ENCODE results near the gene ZBTB43.
A peak's percentile ranks its signal among the peaks of the same experiment; 100 is the strongest.

The ZBTB43 gene

GRCh38 chr9:126857261-126857960 is 52.6 kb downstream of the ZBTB43 start:
- H3K9ac ChIP-seq (ENCODE audit: low read length): no peak overlapping the region
- H3K27me3 ChIP-seq (ENCODE audit: control insufficient read depth, insufficient read depth, low read length): no peaks in the 10 kb centered on the region
- H3K36me3 ChIP-seq (ENCODE audit: control insufficient read depth, insufficient read depth, low read length): no peaks in the 10 kb centered on the region
- H3K4me3 ChIP-seq (ENCODE audit: low read length): no peak overlapping the region
- H3K27ac ChIP-seq (ENCODE audit: low read depth, low read length): no peak overlapping the region
- H3K4me1 ChIP-seq (ENCODE audit: control insufficient read depth, insufficient read depth, low read length): peaks cover 9% of the 10 kb centered on the region

DNA sequence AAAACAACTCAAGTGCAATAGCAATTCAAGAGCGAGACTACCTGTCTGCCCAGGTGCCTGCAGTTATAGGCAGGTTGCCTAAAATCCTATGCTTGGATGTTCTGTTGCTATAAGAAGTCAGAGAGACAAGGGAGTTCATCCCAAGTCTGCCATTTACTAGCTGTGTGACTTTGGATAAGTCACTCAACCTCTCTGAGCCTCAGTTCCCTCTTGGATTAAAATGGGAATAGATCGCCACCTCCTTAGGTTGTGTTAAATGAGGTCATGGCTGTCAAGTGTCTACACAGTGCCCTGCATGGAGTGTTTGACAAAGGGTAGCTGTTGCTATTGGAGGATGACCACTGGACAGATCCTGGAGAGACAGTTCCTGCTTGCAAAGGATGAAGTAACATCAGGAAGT is 54.3 kb downstream of the ZBTB43 start:
- Histone ChIP-seq H3K4me3 (ENCODE audit: low read length) (no peak overlapping the region), H3K9ac (ENCODE audit: low read length) (no peak overlapping the region), H3K4me1 (ENCODE audit: control insufficient read depth, insufficient read depth, low read length) (peaks cover 9% of the 10 kb centered on the region), H3K27me3 (ENCODE audit: control insufficient read depth, insufficient read depth, low read length) (no peaks in the 10 kb centered on the region), H3K36me3 (ENCODE audit: control insufficient read depth, insufficient read depth, low read length) (no peaks in the 10 kb centered on the region), H3K27ac (ENCODE audit: low read depth, low read length) (no peak overlapping the region)

GRCh38 chr9:126860077-126860756 is 55.4 kb downstream of the ZBTB43 start, which contains the start of gene ZBTB34:
Gene ZBTB34, plus strand, starts transcription at chr9:126860639. Its CDS starts 18,761 bp downstream, at chr9:126879400.
- H3K4me1 ChIP-seq (ENCODE audit: control insufficient read depth, insufficient read depth, low read length): peaks cover 9% of the 10 kb centered on the region
- H3K27ac ChIP-seq (ENCODE audit: low read depth, low read length): peak within 1 kb of the TSS; percentile 90
- H3K9ac ChIP-seq (ENCODE audit: low read length): peak within 1 kb of the TSS; percentile 36
- no peaks in the 10 kb centered on the region for H3K27me3 ChIP-seq (ENCODE audit: control insufficient read depth, insufficient read depth, low read length)
- peak within 1 kb of the TSS; percentile 87 for H3K4me3 ChIP-seq (ENCODE audit: low read length)
- H3K36me3 ChIP-seq (ENCODE audit: control insufficient read depth, insufficient read depth, low read length): no peaks in the 10 kb centered on the region

GRCh38 chr9:126860757-126861466 is 56.1 kb downstream of the ZBTB43 start:
- Histone ChIP-seq H3K4me3 (ENCODE audit: low read length) (peak overlapping the region; percentile 87), H3K4me1 (ENCODE audit: control insufficient read depth, insufficient read depth, low read length) (peaks cover 9% of the 10 kb centered on the region), H3K36me3 (ENCODE audit: control insufficient read depth, insufficient read depth, low read length) (no peaks in the 10 kb centered on the region), H3K9ac (ENCODE audit: low read length) (peak overlapping the region; percentile 20), H3K27ac (ENCODE audit: low read depth, low read length) (peak overlapping the region; percentile 35), H3K27me3 (ENCODE audit: control insufficient read depth, insufficient read depth, low read length) (no peaks in the 10 kb centered on the region)

GRCh38 chr9:126861707-126862103 is 56.9 kb downstream of the ZBTB43 start:
- H3K36me3 ChIP-seq (ENCODE audit: control insufficient read depth, insufficient read depth, low read length): no peaks in the 10 kb centered on the region
- peak overlapping the region; percentile 87 for H3K4me3 ChIP-seq (ENCODE audit: low read length)
- no peak overlapping the region for H3K27ac ChIP-seq (ENCODE audit: low read depth, low read length)
- H3K9ac ChIP-seq (ENCODE audit: low read length): no peak overlapping the region
- peaks cover 9% of the 10 kb centered on the region for H3K4me1 ChIP-seq (ENCODE audit: control insufficient read depth, insufficient read depth, low read length)
- no peaks in the 10 kb centered on the region for H3K27me3 ChIP-seq (ENCODE audit: control insufficient read depth, insufficient read depth, low read length)

GRCh38 chr9:126862104-126862761 is 57.4 kb downstream of the ZBTB43 start:
- no peak overlapping the region for H3K9ac ChIP-seq (ENCODE audit: low read length)
- no peaks in the 10 kb centered on the region for H3K27me3 ChIP-seq (ENCODE audit: control insufficient read depth, insufficient read depth, low read length)
- no peaks in the 10 kb centered on the region for H3K36me3 ChIP-seq (ENCODE audit: control insufficient read depth, insufficient read depth, low read length)
- H3K4me3 ChIP-seq (ENCODE audit: low read length): peak overlapping the region; percentile 87
- H3K4me1 ChIP-seq (ENCODE audit: control insufficient read depth, insufficient read depth, low read length): peaks cover 9% of the 10 kb centered on the region
- H3K27ac ChIP-seq (ENCODE audit: low read depth, low read length): no peak overlapping the region

DNA sequence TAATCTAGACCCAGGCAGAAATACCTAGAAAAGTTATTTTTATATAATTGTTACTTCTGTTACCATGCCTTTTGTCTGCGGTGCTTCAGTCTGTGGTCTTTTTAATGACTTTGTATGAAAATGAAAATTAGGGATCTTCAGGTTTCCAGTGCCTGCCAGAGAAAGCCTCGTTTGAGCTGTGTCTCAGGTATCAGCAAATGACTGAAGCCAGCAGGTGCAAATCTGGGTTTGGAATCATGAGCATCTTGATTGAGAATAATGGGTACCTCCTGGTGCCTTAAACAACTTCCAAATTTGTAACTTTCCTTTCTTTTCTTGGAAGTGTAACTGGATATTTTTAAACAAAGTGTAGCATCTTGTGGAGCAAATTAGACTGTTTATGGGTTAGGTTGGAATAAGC is 59.9 kb downstream of the ZBTB43 start:
- Histone ChIP-seq H3K27ac (ENCODE audit: low read depth, low read length) (no peak overlapping the region), H3K27me3 (ENCODE audit: control insufficient read depth, insufficient read depth, low read length) (no peaks in the 10 kb centered on the region), H3K36me3 (ENCODE audit: control insufficient read depth, insufficient read depth, low read length) (peaks cover 3% of the 10 kb centered on the region), H3K9ac (ENCODE audit: low read length) (no peak overlapping the region), H3K4me3 (ENCODE audit: low read length) (no peak overlapping the region), H3K4me1 (ENCODE audit: control insufficient read depth, insufficient read depth, low read length) (peaks cover 9% of the 10 kb centered on the region)

DNA sequence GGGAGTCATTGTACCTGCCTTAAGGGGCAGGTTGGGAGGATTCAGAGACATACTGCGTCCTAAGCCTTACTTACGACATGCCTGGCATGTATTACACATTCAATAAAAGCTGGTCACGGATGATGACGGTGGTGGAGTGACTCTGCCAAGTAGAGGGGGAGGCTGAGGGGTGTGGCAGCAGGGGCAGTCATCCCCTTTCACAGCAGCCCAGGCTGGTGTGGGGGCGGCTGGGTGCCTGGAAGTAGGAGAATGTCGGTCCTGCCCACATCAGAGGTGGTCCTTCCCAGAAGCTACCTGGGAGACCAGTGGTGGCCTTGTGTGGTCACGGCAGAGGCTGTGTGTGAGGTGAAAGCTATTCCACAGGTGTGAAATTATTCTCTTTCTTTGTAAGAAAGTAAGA is 64.5 kb downstream of the ZBTB43 start:
- H3K36me3 ChIP-seq (ENCODE audit: control insufficient read depth, insufficient read depth, low read length): peaks cover 3% of the 10 kb centered on the region
- H3K9ac ChIP-seq (ENCODE audit: low read length): no peak overlapping the region
- H3K27ac ChIP-seq (ENCODE audit: low read depth, low read length): no peak overlapping the region
- no peak overlapping the region for H3K4me3 ChIP-seq (ENCODE audit: low read length)
- no peaks in the 10 kb centered on the region for H3K4me1 ChIP-seq (ENCODE audit: control insufficient read depth, insufficient read depth, low read length)
- H3K27me3 ChIP-seq (ENCODE audit: control insufficient read depth, insufficient read depth, low read length): no peaks in the 10 kb centered on the region

DNA sequence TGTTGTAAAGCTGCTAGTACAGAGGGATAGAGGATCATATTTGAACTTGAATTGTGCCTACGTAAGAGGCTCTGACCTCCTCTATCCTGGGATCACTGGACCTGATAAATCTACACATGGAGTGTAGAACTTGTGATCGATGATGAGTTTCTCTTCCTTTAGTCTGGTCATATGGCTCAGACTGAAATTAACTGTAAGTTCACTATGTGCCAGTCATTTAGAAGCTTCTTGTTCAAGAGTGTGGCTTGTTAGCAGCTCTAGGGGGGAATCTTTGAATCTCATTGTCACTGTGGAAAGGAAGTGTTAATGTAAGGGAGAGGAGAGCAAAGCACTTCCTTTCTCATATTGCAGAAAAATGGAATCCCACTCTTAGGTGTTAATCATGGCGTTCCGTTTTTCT is 67.7 kb downstream of the ZBTB43 start:
- Histone ChIP-seq H3K4me1 (ENCODE audit: control insufficient read depth, insufficient read depth, low read length) (no peaks in the 10 kb centered on the region), H3K4me3 (ENCODE audit: low read length) (no peak overlapping the region), H3K9ac (ENCODE audit: low read length) (no peak overlapping the region), H3K36me3 (ENCODE audit: control insufficient read depth, insufficient read depth, low read length) (peaks cover 3% of the 10 kb centered on the region), H3K27ac (ENCODE audit: low read depth, low read length) (no peak overlapping the region), H3K27me3 (ENCODE audit: control insufficient read depth, insufficient read depth, low read length) (no peaks in the 10 kb centered on the region)

- H3K4me3 ChIP-seq (ENCODE audit: low read length): no peak overlapping the region
- no peaks in the 10 kb centered on the region for H3K36me3 ChIP-seq (ENCODE audit: control insufficient read depth, insufficient read depth, low read length)
- no peak overlapping the region for H3K27ac ChIP-seq (ENCODE audit: low read depth, low read length)
Measured at GRCh38 chr9:126874546-126875314, 69.9 kb downstream of the ZBTB43 start.

DNA sequence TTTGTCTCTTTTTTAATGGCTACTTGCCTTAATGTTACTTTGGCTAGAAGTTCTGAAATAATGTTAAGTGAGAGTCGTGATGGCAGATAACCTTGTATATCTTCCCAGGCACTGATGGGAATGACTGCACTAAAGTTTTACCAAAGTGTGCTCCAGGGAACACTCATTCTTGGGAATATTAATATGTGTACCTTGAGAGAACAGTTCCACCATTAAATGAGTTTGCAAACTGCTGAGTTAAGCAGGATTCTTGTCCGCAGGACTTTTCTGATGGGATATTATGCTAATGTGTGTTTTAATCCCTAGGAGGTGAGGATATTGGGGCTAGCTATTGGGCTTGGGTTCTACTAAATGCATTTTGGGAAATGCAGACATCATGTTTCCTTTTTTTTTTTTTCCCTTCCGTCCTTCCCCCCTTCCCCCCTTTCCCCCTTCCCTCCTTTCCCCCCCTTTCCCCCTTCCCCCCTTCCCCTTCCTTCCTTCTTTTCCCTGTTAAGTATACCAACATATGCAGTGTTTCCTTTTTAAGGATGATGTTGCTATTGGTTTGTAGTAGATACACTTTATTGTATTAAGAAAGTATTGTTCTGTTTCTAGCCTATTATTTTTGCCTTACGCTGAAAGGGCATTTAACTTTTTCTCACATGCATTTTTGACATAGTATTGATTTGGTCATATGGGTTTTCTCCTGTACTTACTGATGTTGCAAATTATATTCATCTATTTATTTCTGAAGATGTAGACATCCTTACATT is 71.1 kb downstream of the ZBTB43 start:
- no peaks in the 10 kb centered on the region for H3K27me3 ChIP-seq (ENCODE audit: control insufficient read depth, insufficient read depth, low read length)
- H3K4me1 ChIP-seq (ENCODE audit: control insufficient read depth, insufficient read depth, low read length): no peaks in the 10 kb centered on the region

More at GRCh38 chr9:126874546-126875314, 69.9 kb downstream of the ZBTB43 start:
- no peaks in the 10 kb centered on the region for H3K27me3 ChIP-seq (ENCODE audit: control insufficient read depth, insufficient read depth, low read length)
- no peaks in the 10 kb centered on the region for H3K4me1 ChIP-seq (ENCODE audit: control insufficient read depth, insufficient read depth, low read length)
- H3K9ac ChIP-seq (ENCODE audit: low read length): no peak overlapping the region

More for the DNA sequence above, 71.1 kb downstream of the ZBTB43 start:
- peaks cover 10% of the 10 kb centered on the region for H3K36me3 ChIP-seq (ENCODE audit: control insufficient read depth, insufficient read depth, low read length)
- H3K9ac ChIP-seq (ENCODE audit: low read length): no peak overlapping the region
- H3K27ac ChIP-seq (ENCODE audit: low read depth, low read length): no peak overlapping the region
- no peak overlapping the region for H3K4me3 ChIP-seq (ENCODE audit: low read length)

All from rectal smooth muscle tissue (tissue), 1 donor.